ENCODE results near the gene SYNPO2L. TPM values are rescaled to one million over a fixed set of nuclear protein-coding genes. Genes with fewer than 3 reads are reported as not detected.

The SYNPO2L gene
- total RNA-seq, 2 donors from 2014 or later, result 167 to 230 TPM

DNA sequence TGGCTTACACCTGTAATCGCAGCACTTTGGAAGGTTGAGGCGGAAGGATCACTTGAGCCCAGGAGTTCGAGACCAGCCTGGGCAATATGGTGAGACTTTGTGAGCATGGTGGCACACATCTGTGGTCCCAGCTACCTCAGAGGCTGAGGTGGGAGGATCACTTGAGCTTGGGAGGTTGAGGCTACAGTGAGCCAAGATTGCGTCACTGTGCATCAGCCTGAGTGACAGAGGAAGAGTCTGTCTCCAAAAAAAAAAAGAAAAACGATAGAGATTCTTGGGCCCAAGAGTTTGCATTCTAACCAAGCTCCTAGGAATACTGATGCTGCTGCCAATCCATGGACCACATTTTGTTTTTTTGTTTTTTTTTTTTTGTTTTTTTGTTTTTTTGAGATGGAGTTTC, 26.7 kb downstream of the SYNPO2L start:
- no peaks in the 10 kb centered on the region for H3K27me3 ChIP-seq
- no peak for DNase-seq (ENCODE audit: low spot score)
- peaks cover 0 to 14% of the 10 kb centered on the region in 2 donors for H3K4me1 ChIP-seq
- H3K36me3 ChIP-seq, result no peaks in the 10 kb centered on the region
- no peak overlapping the region for H3K4me3 ChIP-seq
- no peak overlapping the region for H3K27ac ChIP-seq
- no peak for TF ChIP-seq CTCF (IDR thresholded peaks at IDR 0.05)
- H3K9me3 ChIP-seq, result no peaks in the 10 kb centered on the region

- H3K9me3 ChIP-seq, result no peaks in the 10 kb centered on the region
- TF ChIP-seq CTCF (IDR thresholded peaks at IDR 0.05), result no peak
- no peak overlapping the region for H3K27ac ChIP-seq
- H3K4me1 ChIP-seq, result peaks cover 0 to 14% of the 10 kb centered on the region in 2 donors
- H3K4me3 ChIP-seq, result no peak overlapping the region
- DNase-seq (ENCODE audit: low spot score), result no peak
- H3K36me3 ChIP-seq, result no peaks in the 10 kb centered on the region
- H3K27me3 ChIP-seq, result no peaks in the 10 kb centered on the region
Observed at GRCh38 chr10:73628405-73628804, 27.4 kb downstream of the SYNPO2L start.

DNA sequence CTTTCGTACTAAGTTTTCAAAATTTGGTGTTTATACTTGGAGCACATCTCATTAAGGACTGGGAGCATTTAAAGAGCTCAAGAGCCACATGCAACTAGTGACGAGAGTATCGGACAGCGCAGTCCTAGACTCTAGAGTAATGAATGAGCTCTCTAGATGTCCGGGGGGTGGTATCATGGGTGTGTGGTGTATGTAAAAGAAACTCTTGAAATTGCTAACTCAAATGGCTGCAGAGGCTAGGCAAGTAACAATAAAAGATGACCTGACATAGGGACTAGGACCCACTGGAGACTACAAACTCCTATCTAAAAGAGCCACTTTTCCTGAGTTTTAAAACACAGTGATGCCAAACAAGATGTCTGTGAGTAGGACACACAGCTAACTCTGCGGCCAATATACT, 28.5 kb downstream of the SYNPO2L start:
- Histone ChIP-seq H3K27ac (no peak overlapping the region), H3K4me3 (no peak overlapping the region), H3K9me3 (no peaks in the 10 kb centered on the region), H3K27me3 (no peaks in the 10 kb centered on the region), H3K36me3 (no peaks in the 10 kb centered on the region), H3K4me1 (peaks cover 0 to 14% of the 10 kb centered on the region in 2 donors)
- DNase-seq (ENCODE audit: low spot score), result no peak
- no peak for TF ChIP-seq CTCF (IDR thresholded peaks at IDR 0.05)

DNA sequence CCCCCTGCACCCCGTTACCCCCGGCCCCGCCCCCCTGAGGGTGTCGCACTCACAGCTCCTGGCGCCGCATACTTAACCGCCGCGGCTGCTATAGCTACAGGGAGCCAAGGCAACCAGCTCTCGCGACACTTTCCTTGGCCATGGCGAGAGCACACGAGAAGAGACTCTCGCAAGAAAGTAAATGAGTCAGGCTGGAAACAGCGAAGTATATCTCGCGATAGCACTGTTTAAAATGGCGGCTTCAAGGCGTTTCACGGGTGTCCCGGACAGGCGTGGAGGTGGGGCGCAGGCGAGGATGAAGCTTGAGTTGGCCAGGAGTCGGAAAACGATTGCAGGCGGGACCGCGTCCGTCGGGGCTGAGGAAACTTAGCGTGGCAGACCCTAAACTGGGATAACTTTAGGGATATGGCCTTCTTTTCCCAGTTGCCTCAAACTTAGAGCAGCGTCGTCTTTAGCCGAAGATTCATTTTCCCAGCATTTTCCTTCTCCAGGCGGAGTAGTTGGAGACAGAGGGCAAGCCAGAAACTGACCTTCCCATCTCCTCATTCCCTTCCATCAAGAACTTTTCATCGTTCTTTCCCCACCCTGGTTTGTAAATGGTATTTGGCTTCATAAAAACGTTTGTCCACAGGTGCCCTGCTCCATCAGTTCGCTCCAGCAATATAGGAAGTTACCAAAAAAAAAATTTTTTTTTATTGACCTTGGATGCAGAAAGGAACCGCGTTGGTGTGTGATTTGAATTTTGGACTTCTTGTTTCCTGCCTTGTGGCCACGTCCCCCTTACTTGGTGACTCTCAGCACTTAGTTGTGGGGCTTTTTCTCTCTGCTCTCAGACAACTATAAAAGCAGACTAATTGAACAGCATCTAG, 29.7 kb downstream of the SYNPO2L start:
- peak; percentile 94 for DNase-seq (ENCODE audit: low spot score)
- no peaks in the 10 kb centered on the region for H3K36me3 ChIP-seq
- H3K27me3 ChIP-seq, result no peaks in the 10 kb centered on the region
- peak overlapping the region; percentile 83 to 88 for H3K4me3 ChIP-seq
- H3K27ac ChIP-seq, result peak overlapping the region; percentile 76 to 84
- H3K4me1 ChIP-seq, result peaks cover 0 to 14% of the 10 kb centered on the region in 2 donors
- H3K9me3 ChIP-seq, result no peaks in the 10 kb centered on the region
- TF ChIP-seq CTCF (IDR thresholded peaks at IDR 0.05), result no peak

DNA sequence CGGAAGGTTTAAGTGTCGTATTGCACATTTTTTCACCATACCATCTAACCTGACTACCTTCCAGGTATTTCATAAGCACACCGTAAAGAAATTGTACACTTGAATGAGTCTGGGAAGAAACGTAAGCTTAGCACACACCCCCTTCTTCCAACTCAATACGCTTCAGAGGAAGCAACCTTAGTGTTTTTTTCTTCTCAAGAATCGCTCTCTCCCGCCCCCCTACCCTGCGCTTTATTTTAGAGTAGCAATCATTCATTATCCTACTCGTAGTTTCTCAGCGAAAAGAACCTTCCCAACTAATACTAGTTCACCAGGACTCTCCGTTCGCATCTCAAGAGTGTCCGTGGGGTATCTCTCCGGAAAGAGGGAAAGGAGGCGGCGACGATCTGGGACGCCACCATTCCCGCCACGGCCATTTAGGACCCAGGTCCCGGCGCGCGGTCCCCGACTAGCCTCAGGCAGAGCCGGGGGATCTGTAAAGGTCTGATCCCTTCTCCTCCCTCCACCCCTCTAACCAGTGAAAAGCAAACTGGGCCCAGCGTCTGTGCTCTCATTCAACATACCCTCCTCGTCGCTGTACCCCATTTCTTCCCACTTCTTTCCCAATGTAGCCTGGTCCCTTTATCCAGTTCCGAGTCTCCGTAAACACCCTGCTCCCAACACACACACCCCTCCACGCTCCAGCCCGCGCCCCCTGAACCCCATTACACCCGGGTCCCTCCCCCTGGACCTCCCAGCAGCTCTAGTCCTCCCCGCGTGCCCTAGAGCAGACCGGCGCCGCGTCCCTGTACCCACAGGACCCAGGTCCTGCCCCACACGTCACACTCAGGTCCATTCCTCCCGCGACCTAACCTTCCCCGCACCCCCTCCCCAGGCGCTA, 30.6 kb downstream of the SYNPO2L start:
- no peaks in the 10 kb centered on the region for H3K9me3 ChIP-seq
- peak overlapping the region; percentile 76 to 84 for H3K27ac ChIP-seq
- no peak for DNase-seq (ENCODE audit: low spot score)
- peaks cover 0 to 14% of the 10 kb centered on the region in 2 donors for H3K4me1 ChIP-seq
- H3K4me3 ChIP-seq, result peak overlapping the region; percentile 83 to 88
- no peaks in the 10 kb centered on the region for H3K36me3 ChIP-seq
- H3K27me3 ChIP-seq, result no peaks in the 10 kb centered on the region
- TF ChIP-seq CTCF (IDR thresholded peaks at IDR 0.05), result no peak
